HEK293T (cell line): ENCODE data around the gene RUSC2.

ENCODE experiments used
- ARNT ChIP-seq: fragments of 450-650 bp; IDR thresholded peaks from 2 replicates; pipeline ENCODE4 v1.6.1; 2017; ENCODE audit warnings: mild to moderate bottlenecking
- BHLHE40 ChIP-seq: fragments of 450-650 bp; IDR thresholded peaks from 2 replicates; pipeline ENCODE4 v1.6.1; 2016; ENCODE audit warnings: mild to moderate bottlenecking, moderate library complexity, borderline replicate concordance
- FOXA1 ChIP-seq: fragments of 450-650 bp; IDR thresholded peaks from 2 replicates; pipeline ENCODE4 v1.6.1; 2016; ENCODE audit warnings: mild to moderate bottlenecking
- SP1 ChIP-seq: fragments of 450-650 bp; IDR thresholded peaks from 2 replicates; pipeline ENCODE4 v1.6.1; 2017

GRCh38 chr9:35521708-35522107, 31.8 kb downstream of the RUSC2 start:
- TF ChIP-seq FOXA1 (no peak), BHLHE40 (no peak), ARNT (no peak), SP1 (no peak)
